ENCODE measurements around the gene ZDHHC24. TPM values are rescaled to one million over a fixed set of nuclear protein-coding genes. Genes with fewer than 3 reads are reported as not detected.
A peak's percentile ranks its signal among the peaks of the same experiment; 100 is the strongest.

Gene ZDHHC24
- polyA plus RNA-seq, 1 donor from 2014 or later, result 15.9 TPM

- no peaks in the 10 kb centered on the region for H3F3A ChIP-seq (ENCODE audit: insufficient read depth, low read length, poor library complexity, severe bottlenecking)
- H3K4me3 ChIP-seq (ENCODE audit: low read length), result peak within 1 kb of the TSS; percentile 70
- H3K79me2 ChIP-seq (replicated peaks; ENCODE audit: insufficient read depth, low read length), result no peaks in the 10 kb centered on the region
- peak within 1 kb of the TSS; percentile 66 for H3K27ac ChIP-seq (ENCODE audit: low read length)
- H3K9me2 ChIP-seq (ENCODE audit: insufficient read depth, low read length), result no peaks in the 10 kb centered on the region
- H4K20me1 ChIP-seq (ENCODE audit: insufficient read depth), result no peaks in the 10 kb centered on the region
- H3K9ac ChIP-seq (ENCODE audit: low read length), result peak within 1 kb of the TSS; percentile 64
- peak within 1 kb of the TSS; percentile 39 for H3K4me2 ChIP-seq (ENCODE audit: low read length)
- H2AFZ ChIP-seq (ENCODE audit: low read depth, low read length), result peak within 1 kb of the TSS; percentile 94
- H3K9me3 ChIP-seq (ENCODE audit: low read length), result peaks cover 18% of the 10 kb centered on the region
- no peaks in the 10 kb centered on the region for H3K27me3 ChIP-seq (ENCODE audit: insufficient read depth, low read depth, low read length)
- TF ChIP-seq POLR2AphosphoS5 (IDR thresholded peaks at IDR 0.05), result peak; percentile 83
- peak; percentile 18 for TF ChIP-seq SMC3 (conservative IDR thresholded peaks at IDR 0.05; ENCODE audit: poor library complexity)
- TF ChIP-seq EZH2 (IDR thresholded peaks at IDR 0.05; ENCODE audit: borderline replicate concordance, insufficient read depth, low read length, poor library complexity, severe bottlenecking), result no peak
- TF ChIP-seq, protein P1, sequence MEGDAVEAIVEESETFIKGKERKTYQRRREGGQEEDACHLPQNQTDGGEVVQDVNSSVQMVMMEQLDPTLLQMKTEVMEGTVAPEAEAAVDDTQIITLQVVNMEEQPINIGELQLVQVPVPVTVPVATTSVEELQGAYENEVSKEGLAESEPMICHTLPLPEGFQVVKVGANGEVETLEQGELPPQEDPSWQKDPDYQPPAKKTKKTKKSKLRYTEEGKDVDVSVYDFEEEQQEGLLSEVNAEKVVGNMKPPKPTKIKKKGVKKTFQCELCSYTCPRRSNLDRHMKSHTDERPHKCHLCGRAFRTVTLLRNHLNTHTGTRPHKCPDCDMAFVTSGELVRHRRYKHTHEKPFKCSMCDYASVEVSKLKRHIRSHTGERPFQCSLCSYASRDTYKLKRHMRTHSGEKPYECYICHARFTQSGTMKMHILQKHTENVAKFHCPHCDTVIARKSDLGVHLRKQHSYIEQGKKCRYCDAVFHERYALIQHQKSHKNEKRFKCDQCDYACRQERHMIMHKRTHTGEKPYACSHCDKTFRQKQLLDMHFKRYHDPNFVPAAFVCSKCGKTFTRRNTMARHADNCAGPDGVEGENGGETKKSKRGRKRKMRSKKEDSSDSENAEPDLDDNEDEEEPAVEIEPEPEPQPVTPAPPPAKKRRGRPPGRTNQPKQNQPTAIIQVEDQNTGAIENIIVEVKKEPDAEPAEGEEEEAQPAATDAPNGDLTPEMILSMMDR (IDR thresholded peaks at IDR 0.05; ENCODE audit: poor library complexity, severe bottlenecking), result peak; percentile 65
- TF ChIP-seq RAD21 (conservative IDR thresholded peaks at IDR 0.05), result no peak
- no peak for TF ChIP-seq EP300 (conservative IDR thresholded peaks at IDR 0.05; ENCODE audit: poor library complexity, severe bottlenecking)
- peak; percentile 41 for TF ChIP-seq MXI1 (conservative IDR thresholded peaks at IDR 0.05; ENCODE audit: poor library complexity, severe bottlenecking)
- no peak for TF ChIP-seq TAF1 (IDR thresholded peaks at IDR 0.05; ENCODE audit: low read depth)
- TF ChIP-seq REST (IDR thresholded peaks at IDR 0.05; ENCODE audit: borderline replicate concordance), result no peak
- H3K36me3 ChIP-seq (ENCODE audit: insufficient read depth, low read length), result no peaks in the 10 kb centered on the region
These were observed 46.8 kb upstream of the ZDHHC24 start, which contains the start of the genes CCDC87 and CCS for GRCh38 chr11:66592457-66593302. TSS of gene CCDC87 (minus strand) at chr11:66593063. CDS start at chr11:66593015, 48 bp downstream. TSS of gene CCS (plus strand) at chr11:66593185. CDS start at chr11:66593262, 77 bp downstream.

DNA sequence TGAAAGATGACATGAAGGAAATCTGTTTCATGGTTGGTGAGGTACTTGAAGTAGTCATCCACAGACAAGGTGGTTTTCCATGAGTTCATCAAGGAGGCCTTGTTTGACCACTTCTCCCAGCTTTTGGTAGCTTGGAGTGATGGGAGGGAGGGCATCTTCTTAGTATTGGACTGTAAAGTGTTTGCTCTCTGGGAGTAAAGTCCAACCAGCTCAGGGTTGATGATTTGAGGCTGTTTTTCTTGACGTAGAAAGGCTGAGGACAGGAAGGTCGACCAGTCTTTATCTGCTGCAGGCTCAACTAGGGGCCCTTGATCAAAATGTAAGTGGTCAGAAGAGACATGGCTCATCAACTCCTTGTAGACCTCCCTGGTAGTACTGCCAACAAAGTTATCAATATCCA, 45.3 kb upstream of the ZDHHC24 start:
- Histone ChIP-seq H3K4me2 (ENCODE audit: low read length) (no peak overlapping the region), H3K27me3 (ENCODE audit: insufficient read depth, low read depth, low read length) (no peaks in the 10 kb centered on the region), H3K27ac (ENCODE audit: low read length) (no peak overlapping the region), H4K20me1 (ENCODE audit: insufficient read depth) (no peaks in the 10 kb centered on the region), H2AFZ (ENCODE audit: low read depth, low read length) (no peak overlapping the region), H3F3A (ENCODE audit: insufficient read depth, low read length, poor library complexity, severe bottlenecking) (no peaks in the 10 kb centered on the region), H3K9ac (ENCODE audit: low read length) (no peak overlapping the region), H3K36me3 (ENCODE audit: insufficient read depth, low read length) (no peaks in the 10 kb centered on the region), H3K9me2 (ENCODE audit: insufficient read depth, low read length) (no peaks in the 10 kb centered on the region), H3K4me3 (ENCODE audit: low read length) (no peak overlapping the region), H3K9me3 (ENCODE audit: low read length) (peaks cover 18% of the 10 kb centered on the region), H3K79me2 (replicated peaks; ENCODE audit: insufficient read depth, low read length) (no peaks in the 10 kb centered on the region)
- TF ChIP-seq REST (IDR thresholded peaks at IDR 0.05; ENCODE audit: borderline replicate concordance) (no peak), EP300 (conservative IDR thresholded peaks at IDR 0.05; ENCODE audit: poor library complexity, severe bottlenecking) (no peak), RAD21 (conservative IDR thresholded peaks at IDR 0.05) (no peak), MXI1 (conservative IDR thresholded peaks at IDR 0.05; ENCODE audit: poor library complexity, severe bottlenecking) (no peak), POLR2AphosphoS5 (IDR thresholded peaks at IDR 0.05) (no peak), TAF1 (IDR thresholded peaks at IDR 0.05; ENCODE audit: low read depth) (no peak), EZH2 (IDR thresholded peaks at IDR 0.05; ENCODE audit: borderline replicate concordance, insufficient read depth, low read length, poor library complexity, severe bottlenecking) (no peak), SMC3 (conservative IDR thresholded peaks at IDR 0.05; ENCODE audit: poor library complexity) (no peak)
- TF ChIP-seq, protein P1 (IDR thresholded peaks at IDR 0.05; ENCODE audit: poor library complexity, severe bottlenecking), result no peak
